Astrocyte (in vitro differentiated cells and primary cell): ENCODE measurements around the gene WNT9B. TPM values are rescaled to one million over a fixed set of nuclear protein-coding genes. Genes with fewer than 3 reads are reported as not detected.

Experiments used
- DNase-seq: peaks from one replicate; pipeline ENCODE4 v3.0.0-alpha.2; 2010; ENCODE audit warnings: low read depth
- FAIRE-seq: peaks from 2 replicates; lab custom pipeline; 2011; peaks lifted over from hg19 to GRCh38; lab: Jason Lieb, UNC
- H2AFZ ChIP-seq: 2 replicates; pipeline ENCODE4 v1.6.0; 2012; ENCODE audit warnings: low read depth, low read length, inconsistent platforms
- H3K27ac ChIP-seq: 2 replicates; pipeline ENCODE4 v1.5.1; 2011; ENCODE audit warnings: low read depth, low read length, inconsistent platforms
- H3K27me3 ChIP-seq: 2 replicates; pipeline ENCODE4 v1.6.0; 2011; ENCODE audit warnings: low read length, inconsistent platforms; ENCODE audit not compliant: insufficient read depth
- H3K36me3 ChIP-seq: 2 replicates; pipeline ENCODE4 v1.5.1; 2011; ENCODE audit warnings: low read length, inconsistent platforms; ENCODE audit not compliant: insufficient read depth
- H3K4me1 ChIP-seq: 2 replicates; pipeline ENCODE4 v1.5.1; 2011; ENCODE audit warnings: low read length, inconsistent platforms; ENCODE audit not compliant: insufficient read depth
- H3K4me2 ChIP-seq: 2 replicates; pipeline ENCODE4 v1.6.0; 2012; ENCODE audit warnings: low read length, inconsistent platforms
- H3K4me3 ChIP-seq: 2 replicates; pipeline ENCODE4 v1.5.1; 2011; ENCODE audit warnings: low read depth, mild to moderate bottlenecking, low read length, inconsistent platforms; ENCODE audit not compliant: insufficient read depth
- H3K79me2 ChIP-seq: 2 replicates; pipeline ENCODE4 v1.6.0; 2012; ENCODE audit warnings: mild to moderate bottlenecking, low read length, inconsistent platforms; ENCODE audit not compliant: insufficient read depth
- H3K9ac ChIP-seq: 2 replicates; pipeline ENCODE4 v1.6.0; 2012; ENCODE audit warnings: mild to moderate bottlenecking, low read length, inconsistent platforms
- H3K9me3 ChIP-seq: 2 replicates; pipeline ENCODE4 v1.5.1; 2012; ENCODE audit warnings: low read depth, mild to moderate bottlenecking, low read length, inconsistent platforms; ENCODE audit not compliant: insufficient read depth
- H4K20me1 ChIP-seq: 2 replicates; pipeline ENCODE4 v1.6.0; 2012; ENCODE audit warnings: low read length, inconsistent platforms; ENCODE audit not compliant: insufficient read depth
- H3K27ac Mint-ChIP-seq: one replicate; pipeline ENCODE4 v1.8.0; 2021; ENCODE audit warnings: mild to moderate bottlenecking, mixed read lengths; ENCODE audit not compliant: unreplicated experiment
- H3K27me3 Mint-ChIP-seq: one replicate; pipeline ENCODE4 v1.8.0; 2021; ENCODE audit warnings: low read depth, mixed read lengths; ENCODE audit not compliant: unreplicated experiment
- H3K36me3 Mint-ChIP-seq: one replicate; pipeline ENCODE4 v1.8.0; 2021; ENCODE audit warnings: low read depth, mixed read lengths; ENCODE audit not compliant: unreplicated experiment
- H3K4me1 Mint-ChIP-seq: one replicate; pipeline ENCODE4 v1.8.0; 2021; ENCODE audit warnings: low read depth, mixed read lengths; ENCODE audit not compliant: unreplicated experiment
- H3K4me3 Mint-ChIP-seq: one replicate; pipeline ENCODE4 v1.8.0; 2021; ENCODE audit warnings: mild to moderate bottlenecking, moderate library complexity, mixed read lengths; ENCODE audit not compliant: unreplicated experiment
- H3K9me3 Mint-ChIP-seq: one replicate; pipeline ENCODE4 v1.8.0; 2021; ENCODE audit warnings: mild to moderate bottlenecking, mixed read lengths; ENCODE audit not compliant: unreplicated experiment
- CTCF ChIP-seq: IDR thresholded peaks from 2 replicates; pipeline ENCODE4 v1.5.1; 2011; ENCODE audit warnings: low read depth, mild to moderate bottlenecking, inconsistent platforms, low read length, moderate library complexity; ENCODE audit not compliant: insufficient read depth
- EZH2 ChIP-seq: IDR thresholded peaks from 2 replicates; pipeline ENCODE4 v1.6.1; 2012; ENCODE audit warnings: mild to moderate bottlenecking, low read length, inconsistent platforms; ENCODE audit not compliant: insufficient read depth
- total RNA-seq: library from RNA; stranded (reverse); gene quantifications from 2 replicates; pipeline ENCODE4 v1.2.1, GENCODE V29; 2021

WNT9B gene
- total RNA-seq, 1 donor from 2014 or later, result 0.48 TPM

GRCh38 chr17:46903762-46904672 lies 52.6 kb downstream of the WNT9B start:
- Mint-ChIP-seq H3K4me3 (no peak overlapping the region), H3K4me1 (no peaks in the 10 kb centered on the region), H3K9me3 (no peaks in the 10 kb centered on the region), H3K27me3 (peaks cover 17% of the 10 kb centered on the region), H3K27ac (no peak overlapping the region), H3K36me3 (no peaks in the 10 kb centered on the region)
- Histone ChIP-seq H3K36me3 (no peaks in the 10 kb centered on the region), H4K20me1 (no peaks in the 10 kb centered on the region), H3K4me2 (no peak overlapping the region), H3K27me3 (peaks cover 6% of the 10 kb centered on the region), H3K4me3 (no peak overlapping the region), H3K4me1 (no peaks in the 10 kb centered on the region), H2AFZ (no peak overlapping the region), H3K27ac (no peak overlapping the region), H3K9me3 (no peaks in the 10 kb centered on the region), H3K79me2 (no peaks in the 10 kb centered on the region), H3K9ac (no peak overlapping the region)
- no peak for FAIRE-seq
- no peak for DNase-seq
- TF ChIP-seq EZH2 (no peak), CTCF (no peak)

GRCh38 chr17:46908068-46908737 lies 56.8 kb downstream of the WNT9B start:
- H2AFZ ChIP-seq, result no peak overlapping the region
- H3K9me3 ChIP-seq, result no peaks in the 10 kb centered on the region
- Mint-ChIP-seq H3K9me3 (no peaks in the 10 kb centered on the region), H3K27ac (no peak overlapping the region), H3K4me3 (no peak overlapping the region), H3K36me3 (no peaks in the 10 kb centered on the region), H3K4me1 (no peaks in the 10 kb centered on the region), H3K27me3 (peaks cover 29% of the 10 kb centered on the region)
- H3K4me1 ChIP-seq, result no peaks in the 10 kb centered on the region
- H3K79me2 ChIP-seq, result no peaks in the 10 kb centered on the region
- no peak for FAIRE-seq
- no peak overlapping the region for H3K4me3 ChIP-seq
- H4K20me1 ChIP-seq, result no peaks in the 10 kb centered on the region
- TF ChIP-seq CTCF (no peak), EZH2 (no peak)
- no peak overlapping the region for H3K4me2 ChIP-seq
- H3K27me3 ChIP-seq, result peaks cover 15% of the 10 kb centered on the region
- no peak overlapping the region for H3K9ac ChIP-seq
- H3K27ac ChIP-seq, result no peak overlapping the region
- H3K36me3 ChIP-seq, result no peaks in the 10 kb centered on the region
- no peak for DNase-seq
